HepG2 (cell line): ENCODE data around the gene STMN3. TPM values are rescaled to one million over a fixed set of nuclear protein-coding genes. Genes with fewer than 3 reads are reported as not detected.

Experiments used
- ATF4 ChIP-seq, 2 experiments: fragments of 450-650 bp in 1 of 2; sonication (generic) in 1 of 2; formaldehyde crosslinking; IDR thresholded peaks; 2 replicates each; pipeline versions ENCODE4 v1.5.0 to v1.8.0; 2020 to 2022; ENCODE audit warnings: mild to moderate bottlenecking in 1 of 2, missing genetic modification reagents in 1 of 2
- ATF7-NPFF ChIP-seq: sonication (generic); formaldehyde crosslinking; IDR thresholded peaks from 2 replicates; pipeline ENCODE4 v1.8.1; 2023; ENCODE audit warnings: mild to moderate bottlenecking, low read depth, missing genetic modification reagents, moderate library complexity
- BHLHE40 ChIP-seq: IDR thresholded peaks from 2 replicates; pipeline ENCODE4 v1.6.1; 2011; ENCODE audit warnings: low read length, improper control_type of control experiment
- CEBPG ChIP-seq: IDR thresholded peaks from 2 replicates; pipeline ENCODE4 v1.6.1; 2016
- ETS1 ChIP-seq: sonication (generic); formaldehyde crosslinking; IDR thresholded peaks from 2 replicates; pipeline ENCODE4 v1.4.0; 2020; ENCODE audit warnings: missing genetic modification reagents
- FOSL1 ChIP-seq: sonication (generic); formaldehyde crosslinking; IDR thresholded peaks from 2 replicates; pipeline ENCODE4 v1.9.0; 2021; ENCODE audit warnings: missing genetic modification reagents, borderline replicate concordance
- IKZF4 ChIP-seq: sonication (generic); formaldehyde crosslinking; IDR thresholded peaks from 2 replicates; pipeline ENCODE4 v1.5.1; 2020; ENCODE audit warnings: borderline replicate concordance, mild to moderate bottlenecking, low read depth, missing genetic modification reagents; ENCODE audit errors: not compliant biosample characterization
- NFRKB ChIP-seq: fragments of 450-650 bp; IDR thresholded peaks from 2 replicates; pipeline ENCODE4 v1.6.1; 2017
- PATZ1 ChIP-seq: sonication (generic); formaldehyde crosslinking; IDR thresholded peaks from 2 replicates; pipeline ENCODE4 v1.4.0; 2020; ENCODE audit warnings: missing genetic modification reagents
- POLR2AphosphoS5 ChIP-seq: IDR thresholded peaks from 2 replicates; pipeline ENCODE4 v1.6.1; 2012; ENCODE audit warnings: low read depth, low read length
- PRPF4 ChIP-seq: fragments of 200-400 bp; formaldehyde crosslinking; IDR thresholded peaks from 2 replicates; pipeline ENCODE4 v1.6.1; 2016; ENCODE audit warnings: low read length, low read depth; ENCODE audit not compliant: poor library complexity, severe bottlenecking
- SCMH1 ChIP-seq: sonication (generic); formaldehyde crosslinking; IDR thresholded peaks from 2 replicates; pipeline ENCODE4 v1.9.0; 2021; ENCODE audit warnings: missing genetic modification reagents, mild to moderate bottlenecking, borderline replicate concordance
- SMAD9 ChIP-seq: sonication (generic); formaldehyde crosslinking; IDR thresholded peaks from 2 replicates; pipeline ENCODE4 v1.5.1; 2020; ENCODE audit warnings: mild to moderate bottlenecking, missing genetic modification reagents
- TSC22D2 ChIP-seq: sonication (generic); formaldehyde crosslinking; IDR thresholded peaks from 2 replicates; pipeline ENCODE4 v1.5.1; 2020; ENCODE audit warnings: missing genetic modification reagents, mild to moderate bottlenecking, borderline replicate concordance
- XRCC5 ChIP-seq: fragments of 200-400 bp; formaldehyde crosslinking; optimal IDR thresholded peaks from 2 replicates; pipeline ENCODE3; 2017; ENCODE audit warnings: mild to moderate bottlenecking, low read length
- ZBTB8A ChIP-seq: sonication (generic); formaldehyde crosslinking; IDR thresholded peaks from 2 replicates; pipeline ENCODE4 v1.4.0; 2020; ENCODE audit warnings: mild to moderate bottlenecking, low read depth, missing genetic modification reagents, borderline replicate concordance
- ZFP1 ChIP-seq: IDR thresholded peaks from 2 replicates; pipeline ENCODE4 v1.6.1; 2016
- ZNF12 ChIP-seq: sonication (generic); formaldehyde crosslinking; IDR thresholded peaks from 2 replicates; pipeline ENCODE4 v1.5.0; 2020; ENCODE audit warnings: missing genetic modification reagents
- ZNF136 ChIP-seq: sonication (generic); formaldehyde crosslinking; IDR thresholded peaks from 2 replicates; pipeline ENCODE4 v1.8.1; 2022; ENCODE audit warnings: low read depth, mild to moderate bottlenecking, moderate library complexity, missing genetic modification reagents
- ZNF224 ChIP-seq: sonication (generic); formaldehyde crosslinking; IDR thresholded peaks from 2 replicates; pipeline ENCODE4 v1.5.0; 2020; ENCODE audit warnings: mild to moderate bottlenecking, missing genetic modification reagents
- ZNF383 ChIP-seq: sonication (generic); formaldehyde crosslinking; IDR thresholded peaks from 2 replicates; pipeline ENCODE4 v1.4.0; 2020; ENCODE audit warnings: missing genetic modification reagents, mild to moderate bottlenecking, borderline replicate concordance
- ZNF644 ChIP-seq: IDR thresholded peaks from 2 replicates; pipeline ENCODE4 v1.6.1; 2016; ENCODE audit warnings: low read depth
- ZNF652 ChIP-seq: IDR thresholded peaks from 2 replicates; pipeline ENCODE4 v1.6.1; 2016; ENCODE audit warnings: low read depth, borderline replicate concordance
- ZNF704 ChIP-seq: sonication (generic); formaldehyde crosslinking; IDR thresholded peaks from 2 replicates; pipeline ENCODE4 v1.8.1; 2023; ENCODE audit warnings: mild to moderate bottlenecking, inconsistent platforms, moderate library complexity, missing genetic modification reagents, borderline replicate concordance
- ZNF788 ChIP-seq: sonication (generic); formaldehyde crosslinking; IDR thresholded peaks from 2 replicates; pipeline ENCODE4 v1.5.0; 2020; ENCODE audit warnings: mild to moderate bottlenecking, missing genetic modification reagents, borderline replicate concordance
- polyA plus RNA-seq, 8 experiments: library from polyadenylated mRNA; depleted of rRNA in 3 of 8; stranded (reverse) in 7 of 8; unstranded in 1 of 8; fragments of >200 nt; fragmentation: Illumina TruSeq in 4 of 8; extraction: Trizol in 4 of 8; gene quantifications; 2 replicates each; pipeline versions ENCODE4 v1.2.1 to v1.2.3, GENCODE V29; 2011 to 2016; ENCODE audit warnings: low read depth in 4 of 8, missing spikeins in 1 of 8, mixed read lengths in 1 of 8; ENCODE audit not compliant: insufficient read depth in 1 of 8
- total RNA-seq, 5 experiments: library from RNA; depleted of rRNA; stranded (reverse); fragments of >200 nt; fragmentation: Illumina TruSeq; extraction: Trizol; gene quantifications; 2 replicates each; pipeline ENCODE4 v1.2.3, GENCODE V29; 2016; ENCODE audit warnings: low read depth in 1 of 5

Gene STMN3
- total and polyA plus RNA-seq, 2 of the 13 experiments (the other 11 are each of a cell fraction or from before 2014, with no cell fraction given): 21.0 to 48.3 TPM

GRCh38 chr20:63653041-63653973 is at the start of gene STMN3 (continued):
- peak; percentile 94 for TF ChIP-seq ZFP1 (CRISPR knock-in tag)
- peak; percentile 60 for TF ChIP-seq POLR2AphosphoS5
- TF ChIP-seq ZNF12 (CRISPR knock-in tag): peak; percentile 95
- peak; percentile 71 for TF ChIP-seq ZNF652 (CRISPR knock-in tag)
- peak; percentile 90; the same call in 1 of the 2 replicates for TF ChIP-seq SMAD9
- peak in 1 of 2 experiments; percentile 79; a peak in 2 of 4 replicates for TF ChIP-seq ATF4 (CRISPR knock-in tag; IDR thresholded peaks at IDR 0.05)
- TF ChIP-seq ATF7-NPFF (CRISPR knock-in tag): peak; percentile 98
- TF ChIP-seq ZNF224 (CRISPR knock-in tag): no peak
- peak; percentile 89; the same call in 1 of the 2 replicates for TF ChIP-seq ZNF136 (CRISPR knock-in tag)
- peak; percentile 84 for TF ChIP-seq ZNF644 (CRISPR knock-in tag)
- TF ChIP-seq PATZ1 (CRISPR knock-in tag): peak; percentile 84
- TF ChIP-seq FOSL1: peak; percentile 67; the same call in 1 of the 2 replicates
- peak; percentile 91 for TF ChIP-seq ZNF788 (CRISPR knock-in tag)
- no peak for TF ChIP-seq BHLHE40
- no peak for TF ChIP-seq NFRKB
- TF ChIP-seq XRCC5: peak; percentile 93
- TF ChIP-seq IKZF4: peak; percentile 99
- TF ChIP-seq CEBPG (CRISPR knock-in tag): peak; percentile 65
- TF ChIP-seq SCMH1: no peak
- TF ChIP-seq ZNF704 (CRISPR knock-in tag): peak; percentile 96; the same call in 1 of the 2 replicates
- TF ChIP-seq ZNF383 (CRISPR knock-in tag): 0 out of 2 replicates have a peak, but pooled peaks have one; percentile 62
- no peak for TF ChIP-seq PRPF4
- peak; percentile 91; the same call in 1 of the 2 replicates for TF ChIP-seq ZBTB8A (CRISPR knock-in tag)
- TF ChIP-seq TSC22D2 (CRISPR knock-in tag): peak; percentile 99
- TF ChIP-seq ETS1 (CRISPR knock-in tag): peak; percentile 94; the same call in 1 of the 2 replicates
